Esophagus muscularis mucosa (tissue), 4 donors: ENCODE measurements around the gene HCFC1R1. TPM values are rescaled to one million over a fixed set of nuclear protein-coding genes. Genes with fewer than 3 reads are reported as not detected.
"Not testable (repeated sequence)": the region's sequence is repeated elsewhere in the genome, so short reads cannot be mapped to it uniquely, and the experiment has no call there.

Experiments
- DNase-seq: peaks from one replicate; pipeline ENCODE4 v3.0.0-alpha.2; 2017; ENCODE audit errors: extremely low spot score
- H3K27ac ChIP-seq, 4 donors: fragments of 200-600 bp; sonication (generic); replicated peaks in 1 of 4; 1 replicate in 3 of 4; 2 replicates in 1 of 4; pipeline ENCODE4 v1.5.1; 2016 to 2019; ENCODE audit warnings: mild to moderate bottlenecking in 1 of 4
- H3K27me3 ChIP-seq, 4 donors: fragments of 200-600 bp; sonication (generic); one replicate each; pipeline versions ENCODE4 v1.5.1 to v1.6.0; 2016 to 2019
- H3K36me3 ChIP-seq, 4 donors: fragments of 200-600 bp; sonication (generic); one replicate each; pipeline ENCODE4 v1.5.1; 2016 to 2019
- H3K4me1 ChIP-seq, 4 donors: fragments of 200-600 bp; sonication (generic); one replicate each; pipeline ENCODE4 v1.5.1; 2016 to 2019
- H3K4me3 ChIP-seq, 4 donors: fragments of 200-600 bp; sonication (generic); 1 replicate in 2 of 4; 2 replicates in 2 of 4; pipeline ENCODE4 v1.5.1; 2016 to 2019; ENCODE audit warnings: mild to moderate bottlenecking in 4 of 4, moderate library complexity in 1 of 4
- H3K9me3 ChIP-seq, 4 donors: fragments of 200-600 bp; sonication (generic); 1 replicate in 3 of 4; 2 replicates in 1 of 4; pipeline ENCODE4 v1.5.1; 2016 to 2019
- CTCF ChIP-seq, 3 experiments: fragments of 200-600 bp in 2 of 3; fragments of 450-650 bp in 1 of 3; sonication (generic) in 2 of 3; IDR thresholded peaks; one replicate each; pipeline ENCODE4 v1.5.1; 2017 to 2019; ENCODE audit warnings: antibody characterized with exemption in 3 of 3, mild to moderate bottlenecking in 2 of 3, moderate library complexity in 1 of 3
- EP300 ChIP-seq: sonication (generic); formaldehyde crosslinking; IDR thresholded peaks from one replicate; pipeline ENCODE4 v1.6.1; 2017; ENCODE audit warnings: antibody characterized with exemption
- POLR2A ChIP-seq: fragments of 450-650 bp; IDR thresholded peaks from one replicate; pipeline ENCODE4 v1.6.1; 2017; ENCODE audit warnings: antibody characterized with exemption, moderate library complexity, mild to moderate bottlenecking, low read depth
- POLR2AphosphoS5 ChIP-seq, 2 donors: sonication (generic); formaldehyde crosslinking; IDR thresholded peaks; one replicate each; pipeline ENCODE4 v1.6.1; 2017; ENCODE audit warnings: antibody characterized with exemption in 2 of 2
- WGBS: methylation state at CpG from one replicate; pipeline ENCODE4 v1.1.5; 2018; 5-methylcytosine and 5-hydroxymethylcytosine counted together
- intact Hi-C: fragments of 100-400 bp; cut with DNase I; formaldehyde crosslinking; loops from one replicate; pipeline ENCODE4 v1.15.1; 2023
- total RNA-seq, 4 donors: library from RNA; depleted of rRNA; stranded (reverse); fragments of >200 nt; gene quantifications; one replicate each; pipeline versions ENCODE4 v1.1.0 to v1.2.1, GENCODE V29; 2016

HCFC1R1 gene
- total RNA-seq, 4 donors from 2014 or later = 28.8 to 134 (median 72.2) TPM

- DNase-seq = no peak
- Histone ChIP-seq H3K4me1 (peaks cover 21 to 26% (median 23%) of the 10 kb centered on the region in 4 donors), H3K4me3 (peak overlapping the region; percentile 68 to 94 (median 80)), H3K9me3 (no peaks in the 10 kb centered on the region), H3K27me3 (peaks cover 0 to 12% (median 0%) of the 10 kb centered on the region in 4 donors), H3K27ac (no peak overlapping the region), H3K36me3 (peaks cover 0 to 4% (median 0%) of the 10 kb centered on the region in 4 donors)
- intact Hi-C loops = loop anchor here (2.0 to 5.0 kb wide), 2 partner anchors 71 to 110 kb away; no protein-coding TSS in a partner anchor
- 88% methylated on average over 22 of the region's 22 CpGs for WGBS
- TF ChIP-seq POLR2A = no peak
- no peak for TF ChIP-seq POLR2AphosphoS5 (IDR thresholded peaks at IDR 0.05)
- no peak for TF ChIP-seq CTCF (IDR thresholded peaks at IDR 0.05)
- no peak for TF ChIP-seq EP300
Measured at GRCh38 chr16:3057181-3058138, 33.7 kb upstream of the HCFC1R1 start.

- Histone ChIP-seq H3K4me1 (peaks cover 21 to 26% (median 23%) of the 10 kb centered on the region in 4 donors), H3K9me3 (no peaks in the 10 kb centered on the region), H3K27me3 (peaks cover 0 to 15% (median 0%) of the 10 kb centered on the region in 4 donors), H3K27ac (no peak overlapping the region), H3K4me3 (no peak overlapping the region), H3K36me3 (peaks cover 0 to 4% (median 0%) of the 10 kb centered on the region in 4 donors)
- intact Hi-C loops = loop anchor here (5.0 kb wide), 1 partner anchor 111 kb away; no protein-coding TSS in a partner anchor
- no peak for DNase-seq
- no peak for TF ChIP-seq POLR2A
- 83% methylated on average over 17 of the region's 19 CpGs for WGBS
Measured at GRCh38 chr16:3056336-3057180, 32.8 kb upstream of the HCFC1R1 start.

GRCh38 chr16:3055734-3056115, 32.0 kb upstream of the HCFC1R1 start:
- H3K9me3 ChIP-seq, H3K27ac ChIP-seq, H3K36me3 ChIP-seq, DNase-seq, H3K4me3 ChIP-seq: not testable (repeated sequence)
- Histone ChIP-seq H3K4me1 (peaks cover 21 to 26% (median 23%) of the 10 kb centered on the region in 4 donors), H3K27me3 (peaks cover 0 to 24% (median 0%) of the 10 kb centered on the region in 4 donors)
- intact Hi-C loops = loop anchor here (5.0 kb wide), 1 partner anchor 112 kb away; no protein-coding TSS in a partner anchor
- 30% methylated on average over 4 of the region's 9 CpGs for WGBS

GRCh38 chr16:3054965-3055733, 31.4 kb upstream of the HCFC1R1 start:
- Histone ChIP-seq H3K9me3 (no peaks in the 10 kb centered on the region), H3K4me3 (no peak overlapping the region), H3K27ac (no peak overlapping the region), H3K27me3 (peaks cover 0 to 28% (median 0%) of the 10 kb centered on the region in 4 donors), H3K36me3 (peaks cover 0 to 4% (median 0%) of the 10 kb centered on the region in 4 donors), H3K4me1 (peaks cover 15 to 25% (median 22%) of the 10 kb centered on the region in 4 donors)
- TF ChIP-seq POLR2A (no peak), CTCF (IDR thresholded peaks at IDR 0.05) (no peak), EP300 (no peak), POLR2AphosphoS5 (IDR thresholded peaks at IDR 0.05) (no peak)
- 71% methylated on average over 16 of the region's 17 CpGs for WGBS
- intact Hi-C loops = loop anchor here (5.0 kb wide), 1 partner anchor 112 kb away; no protein-coding TSS in a partner anchor
- DNase-seq = no peak

GRCh38 chr16:3053330-3053710, 29.6 kb upstream of the HCFC1R1 start:
- H3K9me3 ChIP-seq, intact Hi-C loops: not testable (repeated sequence)
- no CpG with 5 or more reads among the region's 13 CpGs for WGBS

GRCh38 chr16:3052571-3053329, 29.0 kb upstream of the HCFC1R1 start:
- WGBS = 73% methylated on average over 6 of the region's 12 CpGs
- H3K27ac ChIP-seq, DNase-seq, H3K9me3 ChIP-seq, intact Hi-C loops, H3K36me3 ChIP-seq, H3K4me1 ChIP-seq, H3K4me3 ChIP-seq: not testable (repeated sequence)
- H3K27me3 ChIP-seq = peaks cover 0 to 41% (median 12%) of the 10 kb centered on the region in 4 donors

More at GRCh38 chr16:3053330-3053710, 29.6 kb upstream of the HCFC1R1 start:
- H3K4me3 ChIP-seq, H3K27ac ChIP-seq, H3K36me3 ChIP-seq, H3K4me1 ChIP-seq, DNase-seq: not testable (repeated sequence)
- H3K27me3 ChIP-seq = peaks cover 0 to 38% (median 8%) of the 10 kb centered on the region in 4 donors
